Natural killer cell treated with Interleukin-12 subunit alpha and Interleukin-12 subunit beta and Interleukin-15 and Interleukin-18, amount 100 ng/mL, for 72 hours (primary cell): ENCODE results near the gene PTGES3. TPM values are rescaled to one million over a fixed set of nuclear protein-coding genes. Genes with fewer than 3 reads are reported as not detected.
A peak's percentile ranks its signal among the peaks of the same experiment; 100 is the strongest.
"Not testable (repeated sequence)": the region's sequence is repeated elsewhere in the genome, so short reads cannot be mapped to it uniquely, and the experiment has no call there.

ENCODE experiments used
- ATAC-seq, 2 donors: fragments of 150-1000 bp; cut with Tn5 transposase in 1 of 2; sonication (Bioruptor Pico), chemical (Tn5 transposase) in 1 of 2; 2 replicates each; pipeline ENCODE4 v1.10.0; 2021
- DNase-seq: peaks from one replicate; pipeline ENCODE4 v3.0.0; 2022; ENCODE audit warnings: low spot score
- H3K27ac Mint-ChIP-seq, 2 donors: 1 replicate in 1 of 2; 2 replicates in 1 of 2; pipeline ENCODE4 v1.8.0; 2022; ENCODE audit warnings: mixed read lengths in 2 of 2, mild to moderate bottlenecking in 1 of 2, moderate library complexity in 1 of 2
- H3K27me3 Mint-ChIP-seq, 2 donors: 1 replicate in 1 of 2; 2 replicates in 1 of 2; pipeline ENCODE4 v1.8.0; 2022; ENCODE audit warnings: mixed read lengths in 2 of 2
- H3K36me3 Mint-ChIP-seq: one replicate; pipeline ENCODE4 v1.8.0; 2022; ENCODE audit warnings: mixed read lengths
- H3K4me1 Mint-ChIP-seq, 2 donors: 1 replicate in 1 of 2; 2 replicates in 1 of 2; pipeline ENCODE4 v1.8.0; 2022; ENCODE audit warnings: low read depth in 2 of 2, mixed read lengths in 2 of 2, mild to moderate bottlenecking in 1 of 2
- H3K4me3 Mint-ChIP-seq: one replicate; pipeline ENCODE4 v1.8.0; 2022; ENCODE audit warnings: mixed read lengths
- H3K9me3 Mint-ChIP-seq: 2 replicates; pipeline ENCODE4 v1.8.0; 2022; ENCODE audit warnings: mixed read lengths
- total RNA-seq, 2 donors: library from RNA; stranded (reverse); gene quantifications; one replicate each; pipeline ENCODE4 v1.2.3, GENCODE V29; 2022

Gene PTGES3
- total RNA-seq, 2 donors from 2014 or later: 201 to 270 TPM

DNA sequence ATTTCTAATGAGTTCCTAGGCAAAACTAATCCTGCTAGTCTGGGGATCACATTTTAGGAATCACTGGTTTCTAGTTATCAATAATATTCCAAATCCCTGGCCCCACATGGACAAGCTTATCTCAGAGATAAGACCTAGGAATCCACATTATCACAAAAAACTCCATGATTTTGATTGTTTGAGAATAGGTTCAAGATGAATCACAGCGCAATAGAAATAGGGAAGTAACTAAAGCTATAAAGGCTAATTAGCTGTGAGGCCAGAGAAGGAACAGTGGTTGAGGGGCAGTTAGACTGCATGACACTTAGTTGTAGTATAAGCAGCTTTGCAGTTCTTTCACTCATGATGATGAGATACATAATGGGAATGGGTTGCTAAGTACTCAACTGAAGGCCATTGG is 29.2 kb downstream of the PTGES3 start:
- H3K27me3 Mint-ChIP-seq: no peaks in the 10 kb centered on the region
- H3K9me3 Mint-ChIP-seq: peaks cover 3% of the 10 kb centered on the region
- H3K27ac Mint-ChIP-seq: no peak overlapping the region
- no peaks in the 10 kb centered on the region for H3K4me1 Mint-ChIP-seq
- no peak for DNase-seq
- no peak overlapping the region for H3K4me3 Mint-ChIP-seq
- ATAC-seq: no peak
- peaks cover 14% of the 10 kb centered on the region for H3K36me3 Mint-ChIP-seq

DNA sequence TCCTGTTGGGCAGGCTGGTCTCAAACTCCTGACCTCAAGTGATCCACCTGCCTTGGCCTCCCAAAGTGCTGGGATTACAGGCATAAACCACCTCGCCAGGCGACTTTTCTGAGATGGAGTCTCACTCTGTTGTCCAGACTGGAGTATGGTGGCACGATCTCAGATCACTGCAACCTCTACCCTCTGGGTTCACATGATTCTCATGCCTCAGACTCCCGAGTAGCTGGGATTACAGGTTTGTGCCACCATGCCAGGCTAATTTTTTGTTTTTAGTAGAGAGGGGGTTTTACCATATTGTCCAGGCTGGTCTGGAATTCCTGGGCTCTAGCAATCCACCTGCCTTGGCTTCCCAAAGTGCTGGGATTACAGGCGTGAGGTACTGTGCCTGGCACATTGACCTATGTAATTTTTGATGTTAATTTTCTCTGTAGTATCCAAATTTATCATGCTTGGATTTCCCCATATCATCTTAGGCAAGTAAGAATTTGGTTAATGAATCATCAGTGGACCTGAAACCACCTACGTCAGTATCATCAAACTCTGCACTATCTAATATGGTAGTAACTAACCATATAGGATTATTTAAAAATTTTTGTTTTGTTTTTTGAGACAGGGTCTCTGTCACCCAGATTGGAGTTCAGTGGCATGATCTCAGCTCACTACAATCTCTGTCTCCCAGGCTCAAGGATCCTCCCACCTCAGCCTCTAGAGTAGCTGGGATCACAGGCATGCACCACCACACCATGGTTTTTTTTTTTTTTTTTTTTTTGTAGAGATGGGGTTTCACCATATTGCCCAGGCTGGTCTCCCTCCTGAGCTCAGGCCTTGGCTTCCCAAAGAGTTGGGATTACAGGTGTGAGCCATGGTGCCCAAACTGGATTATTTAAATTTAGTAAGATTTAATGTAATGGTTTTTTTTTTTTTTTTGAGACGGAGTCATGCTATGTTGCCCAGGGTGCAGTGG is 30.4 kb downstream of the PTGES3 start:
- Mint-ChIP-seq H3K4me3 (peak overlapping the region; percentile 38), H3K4me1 (no peaks in the 10 kb centered on the region), H3K9me3 (peaks cover 6% of the 10 kb centered on the region), H3K36me3 (peaks cover 17% of the 10 kb centered on the region), H3K27me3 (no peaks in the 10 kb centered on the region), H3K27ac (peak overlapping the region; percentile 25 to 66)
- ATAC-seq (peak; percentile 84 to 93), DNase-seq (no peak)

DNA sequence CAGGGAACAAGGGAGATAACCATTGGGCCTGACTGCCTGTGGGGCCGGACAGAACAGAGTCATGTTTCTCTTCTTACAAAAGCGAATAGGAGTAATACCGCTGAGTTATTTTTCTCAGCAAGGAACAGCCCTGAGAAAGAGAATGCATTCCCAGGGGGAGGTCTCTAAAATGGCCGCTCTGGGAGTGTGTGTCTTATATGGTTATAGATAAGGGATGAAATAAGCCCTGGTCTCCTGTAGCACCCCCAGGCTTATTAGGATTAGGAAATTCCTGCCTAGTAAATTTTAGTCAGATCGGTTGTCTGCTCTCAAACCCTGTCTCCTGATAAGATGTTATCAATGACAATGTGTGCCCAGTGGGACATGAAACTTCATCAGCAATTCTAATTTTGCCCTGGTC is 34.3 kb downstream of the PTGES3 start:
- H3K36me3 Mint-ChIP-seq: peaks cover 20% of the 10 kb centered on the region
- DNase-seq: not testable (repeated sequence)

DNA sequence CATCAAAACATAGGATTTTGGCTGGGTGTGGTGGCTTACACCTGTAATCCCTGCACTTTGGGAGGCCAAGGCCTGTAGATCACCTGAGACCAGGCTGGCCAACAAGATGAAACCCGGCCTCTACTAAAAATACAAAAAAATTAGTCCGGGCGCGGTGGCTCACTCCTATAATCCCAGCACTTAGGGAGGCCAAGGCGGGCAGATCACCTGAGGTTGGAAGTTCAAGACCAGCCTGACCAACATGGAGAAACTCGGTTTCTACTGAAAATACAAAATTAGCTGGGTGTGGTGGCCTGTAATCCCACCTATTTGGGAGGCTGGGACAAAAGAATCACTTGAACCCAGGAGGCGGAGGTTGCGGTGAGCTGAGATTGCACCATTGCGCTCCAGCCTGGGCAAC is 40.1 kb downstream of the PTGES3 start:
- Mint-ChIP-seq H3K36me3 (peaks cover 28% of the 10 kb centered on the region), H3K4me1 (peaks cover 22 to 28% of the 10 kb centered on the region in 2 donors)
- H3K9me3 Mint-ChIP-seq, H3K27ac Mint-ChIP-seq, H3K27me3 Mint-ChIP-seq, H3K4me3 Mint-ChIP-seq, ATAC-seq, DNase-seq: not testable (repeated sequence)

More for the DNA sequence above, 34.3 kb downstream of the PTGES3 start:
- H3K4me3 Mint-ChIP-seq, H3K4me1 Mint-ChIP-seq, H3K9me3 Mint-ChIP-seq, H3K27me3 Mint-ChIP-seq, H3K27ac Mint-ChIP-seq, ATAC-seq: not testable (repeated sequence)

DNA sequence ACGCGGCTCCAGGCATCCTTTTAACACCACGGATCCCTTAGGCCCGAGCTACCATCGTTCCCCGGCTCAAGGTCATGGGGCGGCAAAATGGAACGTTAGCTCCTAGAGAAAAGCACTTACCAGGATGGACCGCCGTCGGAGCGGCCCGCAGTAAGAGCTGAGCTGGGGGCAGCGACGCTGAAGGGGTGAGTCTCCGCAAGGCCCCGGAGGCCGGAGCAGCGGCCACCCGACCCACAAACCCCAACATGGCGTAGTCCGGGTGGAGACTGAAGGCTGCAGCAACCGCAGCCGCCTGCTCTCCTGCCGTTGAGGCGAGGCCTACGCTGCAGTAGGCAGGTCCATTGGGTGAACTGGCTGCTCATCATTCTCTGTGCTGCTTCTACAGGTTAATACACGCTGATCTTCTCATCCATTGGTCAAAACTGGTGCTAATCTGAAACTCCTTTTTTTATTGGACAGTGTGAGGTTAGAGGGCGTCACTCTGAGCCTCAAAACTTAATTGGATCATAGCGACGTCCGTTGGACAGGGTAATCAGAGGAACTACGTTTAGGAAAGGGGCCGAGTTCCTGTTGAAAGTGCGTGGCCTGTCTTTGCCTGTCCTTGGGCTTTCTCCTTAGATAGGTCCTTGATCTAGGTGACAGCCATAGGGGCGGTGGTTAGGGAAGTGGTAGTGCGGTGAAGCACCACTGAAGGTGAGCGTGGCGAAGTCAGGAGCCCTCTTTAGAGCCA is 42.2 kb downstream of the PTGES3 start, which contains the start of gene ATP5F1B:
Gene ATP5F1B (minus strand): TSS at position 268 of the 730 bp plus-strand sequence. CDS start 21 bp downstream, at position 247.
- Mint-ChIP-seq H3K4me3 (peak within 1 kb of the TSS; percentile 88), H3K27me3 (no peaks in the 10 kb centered on the region), H3K9me3 (no peaks in the 10 kb centered on the region), H3K4me1 (peaks cover 27 to 37% of the 10 kb centered on the region in 2 donors), H3K27ac (peak within 1 kb of the TSS; percentile 82 to 96), H3K36me3 (peaks cover 32% of the 10 kb centered on the region)
- peak; percentile 99 to 100 for ATAC-seq
- DNase-seq: peak; percentile 96

DNA sequence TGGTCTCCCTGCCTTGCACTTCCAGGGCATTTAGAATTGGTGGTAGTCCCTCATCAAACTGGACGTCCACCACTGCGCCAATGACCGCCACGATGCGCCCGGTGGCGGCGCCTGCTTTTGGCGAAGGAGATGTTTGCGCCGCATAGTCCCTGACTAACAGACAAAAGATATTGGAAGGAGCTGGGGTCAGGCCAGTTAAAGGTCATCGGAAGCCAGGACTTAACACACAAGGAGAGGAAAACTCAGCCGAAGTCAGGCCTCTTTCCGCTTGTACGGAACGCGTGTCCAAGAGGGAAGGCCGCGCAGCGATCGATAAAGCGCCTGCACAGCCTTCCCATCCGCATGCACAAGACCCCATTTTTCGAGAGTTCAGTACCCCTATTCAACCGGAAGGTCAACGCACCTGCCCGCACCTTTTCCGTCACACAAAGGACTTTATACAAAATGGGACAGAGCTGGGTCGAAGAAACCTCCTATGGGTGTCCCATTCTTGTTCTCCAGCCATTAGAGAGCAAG is 42.8 kb downstream of the PTGES3 start:
- Mint-ChIP-seq H3K4me1 (peaks cover 29 to 37% of the 10 kb centered on the region in 2 donors), H3K9me3 (no peaks in the 10 kb centered on the region), H3K27me3 (no peaks in the 10 kb centered on the region), H3K27ac (peak overlapping the region; percentile 82 to 96), H3K4me3 (peak overlapping the region; percentile 88), H3K36me3 (peaks cover 37% of the 10 kb centered on the region)
- DNase-seq: no peak
- ATAC-seq: no peak

DNA sequence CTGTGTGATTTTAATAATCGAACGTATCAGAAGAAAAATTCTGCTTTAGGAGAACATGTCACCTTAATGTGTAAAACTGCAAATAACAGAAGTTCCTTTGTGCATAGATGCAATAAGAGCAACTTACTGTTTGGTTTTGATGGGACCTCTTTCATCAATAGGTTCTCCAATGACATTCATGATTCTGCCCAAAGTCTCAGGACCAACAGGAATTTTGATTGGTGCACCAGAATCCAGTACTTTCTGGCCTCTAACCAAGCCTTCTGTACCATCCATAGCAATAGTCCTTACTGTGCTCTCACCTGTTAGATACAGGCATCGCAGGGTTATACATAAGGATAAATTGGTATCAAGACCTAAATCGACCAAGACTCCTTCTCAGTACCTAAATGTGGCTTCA is 43.4 kb downstream of the PTGES3 start:
- peak overlapping the region; percentile 88 for H3K4me3 Mint-ChIP-seq
- ATAC-seq (no peak), DNase-seq (no peak)
- peak overlapping the region; percentile 82 to 96 for H3K27ac Mint-ChIP-seq
- H3K27me3 Mint-ChIP-seq: no peaks in the 10 kb centered on the region
- H3K4me1 Mint-ChIP-seq: peaks cover 29 to 37% of the 10 kb centered on the region in 2 donors
- H3K9me3 Mint-ChIP-seq: no peaks in the 10 kb centered on the region
- H3K36me3 Mint-ChIP-seq: peaks cover 42% of the 10 kb centered on the region

DNA sequence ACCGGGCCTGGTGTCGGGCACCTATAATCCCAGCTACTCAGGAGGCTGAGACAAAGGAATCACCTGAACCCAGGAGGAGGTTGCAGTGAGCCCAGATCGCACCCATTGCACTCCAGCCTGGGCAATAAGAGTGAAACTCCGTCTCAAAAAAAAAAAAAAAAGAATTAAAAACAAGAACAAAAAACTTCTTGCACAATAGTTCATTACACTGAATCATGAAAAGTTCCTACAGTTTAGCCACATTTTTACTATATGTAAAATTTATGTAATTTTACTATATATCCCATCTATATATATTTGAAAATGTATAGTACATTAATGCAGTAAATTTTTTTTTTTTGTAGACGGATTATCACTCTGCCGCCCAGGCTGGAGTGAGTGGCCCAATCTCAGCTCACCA is 46.9 kb downstream of the PTGES3 start:
- Mint-ChIP-seq H3K27ac (no peak overlapping the region), H3K4me3 (no peak overlapping the region), H3K9me3 (no peaks in the 10 kb centered on the region), H3K27me3 (no peaks in the 10 kb centered on the region), H3K4me1 (peaks cover 39 to 48% of the 10 kb centered on the region in 2 donors), H3K36me3 (peaks cover 66% of the 10 kb centered on the region)
- DNase-seq: no peak
- ATAC-seq: no peak

DNA sequence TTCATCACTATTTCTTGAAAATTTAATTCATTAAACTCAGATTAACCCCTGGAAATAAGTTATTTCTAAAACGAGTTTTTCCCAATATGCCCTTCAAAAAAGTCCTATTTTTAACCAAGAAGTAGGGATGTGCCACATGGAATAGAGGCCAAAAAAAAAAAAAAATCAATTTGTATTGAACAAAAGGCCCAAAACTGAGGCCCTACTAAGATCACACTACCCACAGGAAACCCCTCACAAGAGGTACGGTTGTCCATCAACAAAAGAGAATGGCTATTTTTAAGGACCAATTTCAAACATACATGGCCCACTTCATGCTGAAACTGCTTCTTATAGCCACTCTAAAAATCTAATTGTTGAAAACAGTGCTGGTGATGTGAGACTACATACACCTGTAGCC is 50.5 kb downstream of the PTGES3 start:
- ATAC-seq (no peak), DNase-seq (no peak)
- H3K36me3 Mint-ChIP-seq: peaks cover 39% of the 10 kb centered on the region
- no peaks in the 10 kb centered on the region for H3K9me3 Mint-ChIP-seq
- no peak overlapping the region for H3K4me3 Mint-ChIP-seq
- H3K27me3 Mint-ChIP-seq: no peaks in the 10 kb centered on the region
- peaks cover 47 to 52% of the 10 kb centered on the region in 2 donors for H3K4me1 Mint-ChIP-seq
- H3K27ac Mint-ChIP-seq: peak overlapping the region; percentile 87 to 97

DNA sequence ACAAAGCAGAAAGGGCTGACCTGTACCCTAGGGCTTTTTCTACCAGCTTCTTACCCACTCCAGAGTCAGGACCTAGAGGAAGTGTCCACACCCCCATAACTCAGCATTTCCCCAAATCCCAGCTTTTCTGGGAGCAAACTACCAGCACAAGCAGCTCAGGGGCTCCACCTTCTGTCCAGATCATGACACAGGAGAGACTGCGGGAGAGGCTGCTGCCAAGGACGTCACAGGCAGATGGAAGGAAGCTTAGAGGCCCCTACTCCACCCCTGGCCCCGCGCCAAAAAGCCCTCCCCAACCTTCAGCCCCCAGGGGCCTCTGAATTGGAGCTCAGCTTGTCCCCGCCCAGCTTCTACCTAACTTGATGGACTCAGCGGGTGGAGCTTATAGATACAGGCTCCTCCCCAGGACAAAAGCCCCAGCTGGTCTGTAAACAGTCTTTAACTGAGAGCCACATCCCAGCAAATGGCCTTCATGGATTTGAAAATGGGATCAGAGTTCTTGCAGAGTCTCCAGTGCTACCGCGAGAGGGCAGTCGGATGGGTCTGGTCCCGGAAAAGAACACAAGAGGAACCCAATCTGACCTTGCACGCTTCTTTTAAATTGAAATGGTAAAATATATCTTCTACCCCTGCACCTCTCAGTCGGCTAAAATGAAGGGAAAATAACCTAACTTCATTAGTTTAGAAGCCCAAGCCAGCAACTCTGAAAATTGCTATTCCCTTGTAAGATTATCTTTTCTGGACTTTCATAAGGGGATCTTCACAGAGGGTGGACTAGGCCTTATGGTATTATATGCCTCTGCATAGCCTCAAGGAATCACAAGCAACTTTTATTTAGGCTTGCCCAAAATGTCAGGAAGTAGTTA is 51.2 kb downstream of the PTGES3 start:
- peaks cover 45 to 53% of the 10 kb centered on the region in 2 donors for H3K4me1 Mint-ChIP-seq
- H3K36me3 Mint-ChIP-seq: peaks cover 33% of the 10 kb centered on the region

DNA sequence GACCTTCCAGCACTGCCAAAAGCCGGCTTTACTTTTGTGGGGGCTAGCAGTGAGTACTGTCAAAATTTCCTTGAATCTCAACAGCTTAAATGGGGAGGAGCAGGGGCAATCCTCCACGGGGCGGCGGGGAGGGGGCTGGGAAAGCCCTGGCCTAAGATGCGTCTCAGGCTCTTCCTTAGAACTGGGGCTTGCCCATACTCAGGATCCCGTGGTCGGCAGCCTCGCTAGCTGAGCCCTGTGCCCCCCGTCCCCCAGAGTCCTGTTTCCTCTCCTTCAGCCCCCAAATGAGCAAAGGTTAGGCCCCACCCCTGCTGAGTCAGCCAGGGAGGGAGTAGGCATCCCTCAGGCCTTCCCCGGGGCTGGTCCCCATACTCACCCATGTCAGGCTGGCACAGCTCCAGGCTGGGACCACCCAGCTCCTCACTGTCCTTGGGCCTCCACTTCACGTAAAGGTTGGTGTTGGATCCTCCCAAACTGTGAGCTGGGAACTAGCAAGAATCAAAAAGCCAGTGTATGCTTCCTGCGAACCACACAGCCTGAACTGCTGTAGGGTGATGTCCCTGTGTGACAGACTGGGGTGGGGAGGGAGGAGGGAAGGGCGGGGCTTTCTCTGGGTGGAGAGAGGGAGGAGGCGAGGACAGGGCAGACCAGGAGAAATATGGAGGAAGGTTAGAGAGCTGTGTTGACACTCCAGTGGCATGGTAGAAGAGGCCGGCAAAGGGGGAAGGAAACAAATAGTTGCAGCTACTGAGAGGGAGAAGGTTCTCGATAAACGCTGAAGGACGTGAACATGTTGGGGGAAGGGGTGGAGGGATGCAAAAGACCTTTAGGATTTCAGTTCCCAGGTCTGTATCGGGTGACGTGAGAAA is 52.0 kb downstream of the PTGES3 start:
- H3K4me1 Mint-ChIP-seq: peaks cover 51 to 59% of the 10 kb centered on the region in 2 donors
- ATAC-seq (peak; percentile 84 to 89), DNase-seq (peak; percentile 87)
- H3K27ac Mint-ChIP-seq: peak overlapping the region; percentile 87 to 97
- H3K9me3 Mint-ChIP-seq: no peaks in the 10 kb centered on the region
- H3K27me3 Mint-ChIP-seq: no peaks in the 10 kb centered on the region
- H3K36me3 Mint-ChIP-seq: peaks cover 33% of the 10 kb centered on the region
- peak overlapping the region; percentile 99 for H3K4me3 Mint-ChIP-seq

More for the DNA sequence above, 51.2 kb downstream of the PTGES3 start:
- Mint-ChIP-seq H3K27ac (peak overlapping the region; percentile 87 to 97), H3K4me3 (peak overlapping the region; percentile 99), H3K9me3 (no peaks in the 10 kb centered on the region), H3K27me3 (no peaks in the 10 kb centered on the region)
- ATAC-seq (peak; percentile 65 to 66), DNase-seq (peak; percentile 78)
